Measurements from ENCODE around the gene TBXAS1.
"Not testable (repeated sequence)": the region's sequence is repeated elsewhere in the genome, so short reads cannot be mapped to it uniquely, and the experiment has no call there.

TBXAS1 gene

DNA sequence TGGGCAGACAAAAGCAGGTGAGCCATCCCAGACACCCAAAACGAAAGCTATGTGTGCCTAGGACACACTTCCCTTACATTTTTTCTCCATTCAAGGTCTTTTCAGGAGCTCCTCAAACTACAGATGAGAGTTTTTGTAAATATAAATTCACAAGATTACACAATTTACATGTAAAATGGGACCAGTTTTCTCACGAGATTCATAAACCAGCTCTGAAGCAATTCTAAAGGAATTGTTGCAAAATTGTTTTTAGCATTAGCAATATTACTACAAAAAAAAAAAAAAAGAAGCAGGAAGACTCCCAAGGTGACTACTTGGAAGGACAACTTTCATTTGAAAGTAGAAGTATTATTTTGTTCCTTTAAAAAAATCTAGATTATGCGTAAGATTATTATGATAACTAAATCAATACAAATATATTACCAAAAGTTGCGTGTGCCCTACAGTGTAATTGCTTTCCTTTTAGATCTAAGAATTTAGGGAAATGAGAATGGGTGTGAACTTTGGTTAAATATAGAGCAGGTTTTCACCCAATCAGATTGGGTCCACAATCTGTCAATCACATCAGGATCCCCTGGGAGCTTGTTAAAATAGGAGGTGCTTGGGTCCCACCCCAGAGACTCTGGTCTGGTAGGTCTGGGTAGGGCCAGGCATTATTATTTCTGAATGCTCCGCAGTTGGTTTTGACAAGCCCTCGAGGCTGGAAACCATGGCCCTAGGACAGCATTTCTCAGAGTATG is 72.2 kb downstream of the TBXAS1 start:
- TF ChIP-seq CTCF (IDR thresholded peaks at IDR 0.05; ENCODE audit: insufficient read depth, low read length, missing control alignments): no peak
- CTCF ChIA-PET: interaction anchor here (1.0 to 1.1 kb wide), 2 partner anchors 10 to 12 kb away, joined by 3 to 6 read pairs; no protein-coding TSS in a partner anchor
- DNase-seq (ENCODE audit: low read depth, low spot score): no peak
- POLR2A ChIA-PET: no interaction called here
- H3K4me3 ChIP-seq (ENCODE audit: low read depth, low read length): no peak overlapping the region

DNA sequence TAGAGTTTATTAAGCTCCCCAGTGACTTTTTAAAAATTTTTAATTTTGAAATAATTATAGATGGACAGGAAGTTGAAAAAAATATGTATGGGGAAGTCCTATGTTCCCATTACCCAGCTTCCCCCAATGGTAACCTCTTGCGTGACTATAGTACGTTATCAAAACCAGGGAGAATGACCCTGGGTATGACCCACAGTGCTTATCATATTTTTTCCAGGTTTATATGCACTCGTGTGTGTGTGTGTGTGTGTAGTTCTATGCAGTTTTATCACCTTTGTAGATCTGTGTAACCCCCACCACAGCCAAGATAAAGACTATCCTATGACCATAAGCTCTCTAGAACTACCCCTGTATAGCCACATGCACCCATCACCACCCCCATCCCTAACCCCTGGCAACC is 72.8 kb downstream of the TBXAS1 start:
- CTCF ChIA-PET: interaction anchor here (1.1 kb wide), 1 partner anchor 9 kb away, joined by 6 read pairs; no protein-coding TSS in a partner anchor
- POLR2A ChIA-PET: no interaction called here
- DNase-seq (ENCODE audit: low read depth, low spot score): no peak
- no peak overlapping the region for H3K4me3 ChIP-seq (ENCODE audit: low read depth, low read length)
- TF ChIP-seq CTCF (IDR thresholded peaks at IDR 0.05; ENCODE audit: insufficient read depth, low read length, missing control alignments): no peak

DNA sequence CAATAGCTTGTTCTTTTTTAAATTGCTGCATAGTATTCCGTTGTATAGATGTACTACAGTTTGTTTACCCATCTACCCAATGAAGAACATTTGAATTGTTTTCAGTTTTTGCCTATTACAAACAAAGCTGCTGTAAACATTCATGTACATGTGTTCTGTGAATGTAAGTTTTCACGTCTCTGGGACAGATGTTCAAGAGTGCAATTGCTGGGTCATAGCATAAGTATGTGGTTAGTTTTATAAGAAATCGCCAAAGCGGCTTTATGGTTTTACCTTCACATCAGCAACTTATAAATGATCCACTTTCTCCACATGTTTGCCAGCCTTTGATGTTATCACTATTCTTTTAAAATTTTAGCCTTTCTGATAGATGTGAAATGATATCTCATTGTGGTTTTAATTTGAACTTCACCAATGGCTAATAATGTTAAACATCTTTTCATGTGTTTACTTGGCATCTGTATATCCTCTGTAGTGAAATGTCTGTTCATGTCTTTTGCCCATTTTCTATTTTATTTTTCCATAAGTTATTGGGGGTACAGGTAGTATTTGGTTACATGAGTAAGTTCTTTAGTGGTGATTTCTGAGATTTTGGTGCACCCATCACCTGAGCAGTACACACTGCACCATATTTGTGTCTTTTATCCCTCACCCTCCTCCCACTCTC is 73.5 kb downstream of the TBXAS1 start:
- POLR2A ChIA-PET: no interaction called here
- CTCF ChIA-PET: interaction anchor here (1.1 kb wide), 1 partner anchor 9 kb away, joined by 6 read pairs; no protein-coding TSS in a partner anchor

GRCh38 chr7:139903103-139903477 is 74.0 kb downstream of the TBXAS1 start:
- H3K4me3 ChIP-seq (ENCODE audit: low read depth, low read length); DNase-seq (ENCODE audit: low read depth, low spot score); POLR2A ChIA-PET: not testable (repeated sequence)
- CTCF ChIA-PET: interaction anchor here (1.5 kb wide), 1 partner anchor 257 kb away, joined by 3 read pairs; no protein-coding TSS in a partner anchor

More for the DNA sequence above, 73.5 kb downstream of the TBXAS1 start:
- no peak for DNase-seq (ENCODE audit: low read depth, low spot score)
- TF ChIP-seq CTCF (IDR thresholded peaks at IDR 0.05; ENCODE audit: insufficient read depth, low read length, missing control alignments): no peak
- H3K4me3 ChIP-seq (ENCODE audit: low read depth, low read length): no peak overlapping the region

DNA sequence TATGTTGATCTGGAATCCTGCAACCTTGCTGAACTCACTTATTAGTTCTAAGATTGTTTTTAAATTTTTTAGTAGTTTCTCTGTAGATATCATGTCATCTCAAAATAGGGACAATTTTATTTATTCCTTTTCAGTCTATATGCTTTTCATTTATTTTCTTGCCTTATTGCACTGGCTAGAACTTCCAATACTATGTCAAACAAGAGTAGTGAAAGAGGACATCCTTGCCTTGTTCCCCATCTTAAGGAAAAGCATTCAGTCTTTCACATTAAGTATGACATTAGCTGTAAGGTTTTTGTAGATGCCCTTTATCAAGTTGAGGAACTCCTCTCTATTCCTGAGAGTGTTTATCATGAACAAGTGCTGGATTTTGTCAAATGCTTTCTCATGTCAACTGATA is 77.8 kb downstream of the TBXAS1 start:
- TF ChIP-seq CTCF (IDR thresholded peaks at IDR 0.05; ENCODE audit: insufficient read depth, low read length, missing control alignments): no peak
- DNase-seq (ENCODE audit: low read depth, low spot score): no peak
- ChIA-PET CTCF (no interaction called here), POLR2A (no interaction called here)
- H3K4me3 ChIP-seq (ENCODE audit: low read depth, low read length): no peak overlapping the region

- TF ChIP-seq CTCF (IDR thresholded peaks at IDR 0.05; ENCODE audit: insufficient read depth, low read length, missing control alignments): no peak
- no peak for DNase-seq (ENCODE audit: low read depth, low spot score)
- no peak overlapping the region for H3K4me3 ChIP-seq (ENCODE audit: low read depth, low read length)
- CTCF ChIA-PET: no interaction called here
- POLR2A ChIA-PET: no interaction called here
Observed at GRCh38 chr7:139908792-139909191, 79.7 kb downstream of the TBXAS1 start.
